ENCODE results near the gene SMYD2.

GRCh38 chr1:214312530-214313051 is 31.6 kb downstream of the SMYD2 start:
- no peak for TF ChIP-seq CTCF (IDR thresholded peaks at IDR 0.05)
- no peak for TF ChIP-seq POLR2A (IDR thresholded peaks at IDR 0.05)
- TF ChIP-seq EP300 (IDR thresholded peaks at IDR 0.05) = no peak
- no peak for TF ChIP-seq POLR2AphosphoS5 (IDR thresholded peaks at IDR 0.05)

Measured in stomach (tissue), 4 donors.